Endothelial cell of umbilical vein (primary cell): ENCODE data around the gene DGKB. TPM values are rescaled to one million over a fixed set of nuclear protein-coding genes. Genes with fewer than 3 reads are reported as not detected.

Source experiments
- BruUV-seq: library from RNA; stranded (reverse); fragments of 400-500 nt; replicated peaks from 2 replicates; lab custom pipeline; 2021; lab: Mats Ljungman, UMichigan
- CTCF ChIA-PET: fragments of 300-600, 350-600 bp; sonication (Branson Sonifier 250); formaldehyde crosslinking; loops from one replicate; lab custom pipeline; 2021; ENCODE audit warnings: antibody characterized with exemption, inconsistent platforms; lab: Charles Lee
- POLR2A ChIA-PET: fragments of 300-600, 350-600 bp; sonication (Branson Sonifier 250); formaldehyde crosslinking; loops from one replicate; lab custom pipeline; 2021; ENCODE audit warnings: antibody characterized with exemption, inconsistent platforms; lab: Charles Lee
- DNase-seq: peaks from one replicate; pipeline ENCODE4 v3.0.0-alpha.2; 2011; ENCODE audit warnings: low read depth, low spot score
- FAIRE-seq: peaks from 2 replicates; lab custom pipeline; 2011; peaks lifted over from hg19 to GRCh38; lab: Jason Lieb, UNC
- H2AFZ ChIP-seq: 2 replicates; pipeline ENCODE4 v1.6.0; 2012; ENCODE audit warnings: low read depth, low read length, control low read depth, inconsistent platforms
- H3K27ac ChIP-seq: 2 replicates; pipeline ENCODE4 v1.5.1; 2011; ENCODE audit warnings: low read depth, mild to moderate bottlenecking, control low read depth, low read length, moderate library complexity; ENCODE audit not compliant: insufficient read depth
- H3K27me3 ChIP-seq, 2 experiments: 2 replicates each; pipeline versions ENCODE4 v1.6.0 to v1.6.1; 2011; ENCODE audit warnings: low read length in 2 of 2, mixed read lengths in 1 of 2; ENCODE audit not compliant: control insufficient read depth in 2 of 2, insufficient read depth in 2 of 2
- H3K36me3 ChIP-seq, 2 experiments: 2 replicates in 1 of 2; 3 replicates in 1 of 2; pipeline ENCODE4 v1.5.1; 2011; ENCODE audit warnings: low read length in 2 of 2, mild to moderate bottlenecking in 1 of 2, moderate library complexity in 1 of 2; ENCODE audit not compliant: control insufficient read depth in 2 of 2, insufficient read depth in 2 of 2; ENCODE audit errors: extremely low read depth in 1 of 2
- H3K4me1 ChIP-seq: 3 replicates; pipeline ENCODE4 v1.5.1; 2011; ENCODE audit warnings: mild to moderate bottlenecking, low read length; ENCODE audit not compliant: control insufficient read depth, insufficient read depth; ENCODE audit errors: extremely low read depth
- H3K4me2 ChIP-seq: 2 replicates; pipeline ENCODE4 v1.6.1; 2011; ENCODE audit warnings: low read length, control low read depth, mixed read lengths; ENCODE audit not compliant: insufficient read depth
- H3K4me3 ChIP-seq, 3 experiments: fragments of 200-600 bp in 1 of 3; sonication (generic), shearing (Covaris generic) in 1 of 3; replicated peaks in 1 of 3; 2 replicates each; pipeline ENCODE4 v1.5.1; 2011 to 2016; ENCODE audit warnings: control low read depth in 3 of 3, low read length in 3 of 3, mild to moderate bottlenecking in 2 of 3, inconsistent platforms in 1 of 3, low read depth in 1 of 3, moderate library complexity in 1 of 3; ENCODE audit not compliant: insufficient read depth in 1 of 3
- H3K79me2 ChIP-seq: 2 replicates; pipeline ENCODE4 v1.6.0; 2012; ENCODE audit warnings: low read length, inconsistent platforms; ENCODE audit not compliant: control insufficient read depth, insufficient read depth
- H3K9ac ChIP-seq: replicated peaks from 2 replicates; pipeline ENCODE3; 2011; ENCODE audit warnings: low read length, control low read depth; ENCODE audit not compliant: insufficient read depth; ENCODE audit errors: extremely low read depth
- H3K9me1 ChIP-seq: replicated peaks from 3 replicates; pipeline ENCODE4 v1.6.0; 2011; ENCODE audit warnings: mild to moderate bottlenecking, low read length; ENCODE audit not compliant: control insufficient read depth, insufficient read depth; ENCODE audit errors: extremely low read depth
- H3K9me3 ChIP-seq: replicated peaks from 2 replicates; pipeline ENCODE4 v1.5.1; 2012; ENCODE audit warnings: low read length, inconsistent platforms; ENCODE audit not compliant: control insufficient read depth, insufficient read depth
- H4K20me1 ChIP-seq: replicated peaks from 2 replicates; pipeline ENCODE3; 2011; ENCODE audit warnings: mild to moderate bottlenecking, low read length; ENCODE audit not compliant: control insufficient read depth, insufficient read depth; ENCODE audit errors: extremely low read depth
- CTCF ChIP-seq, 2 donors: IDR thresholded peaks; 1 replicate in 1 of 2; 2 replicates in 1 of 2; pipeline ENCODE4 v1.5.1; 2011; ENCODE audit warnings: low read length in 2 of 2, mild to moderate bottlenecking in 2 of 2, moderate library complexity in 2 of 2, control low read depth in 1 of 2, inconsistent platforms in 1 of 2, low read depth in 1 of 2; ENCODE audit not compliant: insufficient read depth in 1 of 2; ENCODE audit errors: extremely low read depth in 1 of 2
- EZH2 ChIP-seq: IDR thresholded peaks from 2 replicates; pipeline ENCODE4 v1.6.1; 2012; ENCODE audit warnings: borderline replicate concordance, low read depth, mild to moderate bottlenecking, moderate library complexity, low read length, inconsistent platforms; ENCODE audit not compliant: severe bottlenecking
- FOS ChIP-seq: IDR thresholded peaks from 2 replicates; pipeline ENCODE4 v1.6.1; 2011; ENCODE audit warnings: mild to moderate bottlenecking, low read length, moderate library complexity, borderline replicate concordance; ENCODE audit not compliant: insufficient read depth
- JUN ChIP-seq: IDR thresholded peaks from 2 replicates; pipeline ENCODE4 v1.6.1; 2011; ENCODE audit warnings: borderline replicate concordance, low read depth; ENCODE audit not compliant: insufficient read length, insufficient read depth
- MYC ChIP-seq: IDR thresholded peaks from one replicate; pipeline ENCODE4 v1.6.1; 2011; ENCODE audit warnings: mild to moderate bottlenecking, low read depth, low read length
- POLR2A ChIP-seq: IDR thresholded peaks from 2 replicates; pipeline ENCODE4 v1.6.1; 2012; ENCODE audit warnings: low read depth, mild to moderate bottlenecking, control low read depth, low read length
- POLR2AphosphoS5 ChIP-seq: IDR thresholded peaks from 2 replicates; pipeline ENCODE4 v1.6.1; 2012; ENCODE audit warnings: low read depth, mild to moderate bottlenecking, control low read depth, low read length, moderate library complexity; ENCODE audit not compliant: insufficient read depth
- dilution Hi-C: fragments of 300-500 bp; cut with MboI; formaldehyde crosslinking; loops from one replicate; pipeline ENCODE4 v1.15.0; 2019; ENCODE audit warnings: low sequenced_read_pairs; ENCODE audit not compliant: extremely low pct_ligation_motif_present
- intact Hi-C: fragments of 100-400 bp; cut with micrococcal nuclease; formaldehyde crosslinking; loops from one replicate; pipeline ENCODE4 v1.10.0; 2022
- polyA plus RNA-seq, 4 experiments: library from polyadenylated mRNA; depleted of rRNA in 3 of 4; stranded (reverse) in 3 of 4; unstranded in 1 of 4; fragments of >200 nt; gene quantifications; 2 replicates each; pipeline versions ENCODE4 v1.2.1 to v1.2.3, GENCODE V29; 2011 to 2012; ENCODE audit warnings: missing spikeins in 1 of 4
- total RNA-seq: library from RNA; stranded (reverse); gene quantifications from 2 replicates; pipeline ENCODE4 v1.2.3, GENCODE V29; 2021

The DGKB gene
- total and polyA plus RNA-seq, 2 donors (not counting 3 experiments of a cell fraction or from before 2014, with no cell fraction given), result not detected

- FAIRE-seq, result no peak
- Histone ChIP-seq H3K79me2 (no peaks in the 10 kb centered on the region), H4K20me1 (no peaks in the 10 kb centered on the region), H3K27ac (no peak overlapping the region), H3K36me3 (no peaks in the 10 kb centered on the region), H2AFZ (no peak overlapping the region), H3K4me1 (no peaks in the 10 kb centered on the region), H3K9me1 (no peaks in the 10 kb centered on the region), H3K9me3 (no peaks in the 10 kb centered on the region), H3K4me3 (no peak overlapping the region), H3K4me2 (no peak overlapping the region), H3K27me3 (no peaks in the 10 kb centered on the region), H3K9ac (no peak overlapping the region)
- BruUV-seq, result no TSS peak
- ChIA-PET POLR2A (no interaction called here), CTCF (interaction anchor here (0.7 to 1.3 kb wide), 2 partner anchors 28 to 32 kb away, joined by 3 to 4 read pairs; no protein-coding TSS in a partner anchor)
- intact Hi-C loops, result no loop called here
- dilution Hi-C loops, result no loop called here
- DNase-seq, result no peak
- no peak for TF ChIP-seq JUN
- no peak for TF ChIP-seq POLR2AphosphoS5
- TF ChIP-seq MYC, result no peak
- no peak for TF ChIP-seq POLR2A
- no peak for TF ChIP-seq FOS
- no peak for TF ChIP-seq EZH2
Measured at GRCh38 chr7:14822481-14822854, 80.1 kb downstream of the DGKB start.

- Histone ChIP-seq H3K9me3 (no peaks in the 10 kb centered on the region), H3K4me3 (no peak overlapping the region), H3K4me2 (no peak overlapping the region), H3K9ac (no peak overlapping the region), H2AFZ (no peak overlapping the region), H3K36me3 (no peaks in the 10 kb centered on the region), H3K9me1 (no peaks in the 10 kb centered on the region), H3K4me1 (no peaks in the 10 kb centered on the region), H3K79me2 (no peaks in the 10 kb centered on the region), H3K27me3 (no peaks in the 10 kb centered on the region), H3K27ac (no peak overlapping the region), H4K20me1 (no peaks in the 10 kb centered on the region)
- intact Hi-C loops, result no loop called here
- dilution Hi-C loops, result no loop called here
- FAIRE-seq (no peak), DNase-seq (no peak)
- no TSS peak for BruUV-seq
- ChIA-PET POLR2A (no interaction called here), CTCF (interaction anchor here (0.7 to 1.3 kb wide), 3 partner anchors 8 to 32 kb away, joined by 3 to 4 read pairs (median 3); no protein-coding TSS in a partner anchor)
- TF ChIP-seq POLR2AphosphoS5 (no peak), CTCF (IDR thresholded peaks at IDR 0.05; ENCODE audit: extremely low read depth in 1 of 2, insufficient read depth in 1 of 2, low read depth in 1 of 2, low read length in 2 of 2) (no peak)
Measured at GRCh38 chr7:14821757-14822480, 80.6 kb downstream of the DGKB start.
